ENCODE data around the gene P3R3URF.

The P3R3URF gene

GRCh38 chr1:46193984-46194570 is 17.8 kb upstream of the P3R3URF start:
- no peak for DNase-seq (ENCODE audit: low read depth, low spot score)

- DNase-seq (ENCODE audit: low read depth, low spot score) = no peak
Measured at GRCh38 chr1:46193285-46193684, 17.0 kb upstream of the P3R3URF start.

GRCh38 chr1:46192171-46192570 is 15.9 kb upstream of the P3R3URF start:
- DNase-seq (ENCODE audit: low read depth, low spot score) = no peak

DNA sequence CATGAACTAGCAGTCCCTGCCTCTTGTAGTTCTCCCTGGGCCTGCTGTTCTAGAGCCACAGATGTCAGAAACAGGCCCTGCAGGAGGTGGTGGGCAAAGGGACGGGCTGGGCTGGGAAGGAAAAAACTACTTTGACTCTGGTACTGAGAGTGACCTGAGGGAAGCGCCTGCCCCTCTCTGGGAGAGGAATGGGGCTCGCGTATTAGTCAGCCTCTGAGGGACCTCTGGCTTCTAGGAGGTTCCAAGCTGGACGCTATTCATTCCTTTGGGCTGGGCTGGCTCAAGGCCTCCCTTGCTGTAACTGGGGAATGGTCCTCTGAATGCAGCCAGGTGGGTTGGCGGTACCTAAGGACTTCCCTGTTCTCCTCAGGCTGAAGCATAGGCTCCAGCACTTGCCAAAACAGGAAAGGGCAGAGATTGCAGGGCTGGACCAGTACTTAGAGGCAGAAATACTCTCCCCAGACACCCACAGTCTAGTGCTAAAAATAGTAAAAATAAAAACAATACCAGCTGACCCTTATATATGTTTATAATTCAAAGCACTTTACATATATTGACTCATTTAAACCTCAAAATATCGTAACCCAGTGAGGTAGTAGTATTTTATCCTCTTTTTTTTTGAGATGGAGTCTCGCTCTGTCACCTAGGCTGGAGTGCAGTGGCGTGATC is 14.9 kb upstream of the P3R3URF start:
- no peak for DNase-seq (ENCODE audit: low read depth, low spot score)

GRCh38 chr1:46190539-46190938 is 14.3 kb upstream of the P3R3URF start:
- no peak for DNase-seq (ENCODE audit: low read depth, low spot score)

DNA sequence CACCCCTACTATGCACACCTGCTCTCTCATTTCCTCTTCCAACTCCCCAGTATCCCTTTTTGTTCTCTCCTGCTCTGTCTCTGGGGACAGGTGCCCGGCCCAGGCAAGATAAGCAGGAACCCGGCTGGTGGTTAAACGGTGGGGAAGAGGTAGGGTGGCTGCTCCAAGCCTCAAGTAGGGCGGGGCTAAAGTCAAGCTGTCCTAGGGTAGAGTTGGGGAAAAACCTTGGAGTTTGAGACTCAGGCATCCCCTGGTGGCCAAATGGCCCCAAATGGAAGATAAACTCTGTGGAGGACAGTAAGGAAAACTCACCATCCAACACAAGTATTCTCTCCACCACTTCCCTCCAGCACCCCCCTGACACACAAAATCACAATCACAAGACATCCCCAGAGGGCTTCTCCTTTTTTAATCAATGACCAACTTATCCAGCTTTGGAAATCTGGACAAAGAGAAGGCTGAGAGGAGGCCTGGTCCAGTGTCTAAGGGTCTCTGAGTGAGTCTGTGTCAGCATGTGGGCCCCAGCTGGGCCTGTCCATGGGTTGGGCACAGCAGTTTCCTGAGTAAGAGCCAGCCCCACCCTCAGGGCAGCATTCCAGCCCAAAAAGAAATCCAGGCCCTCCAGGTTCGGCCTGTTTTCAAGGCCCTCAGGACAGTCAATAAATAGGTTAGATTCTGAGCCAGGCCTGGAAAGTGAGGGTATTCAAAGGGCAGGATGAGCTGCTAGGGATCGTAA is 12.2 kb upstream of the P3R3URF start:
- no peak for DNase-seq (ENCODE audit: low read depth, low spot score)

- no peak for DNase-seq (ENCODE audit: low read depth, low spot score)
Measured at GRCh38 chr1:46187106-46187869, 11.0 kb upstream of the P3R3URF start.

GRCh38 chr1:46186076-46186475 is 9.8 kb upstream of the P3R3URF start:
- no peak for DNase-seq (ENCODE audit: low read depth, low spot score)

GRCh38 chr1:46184920-46185658 is 8.8 kb upstream of the P3R3URF start:
- no peak for DNase-seq (ENCODE audit: low read depth, low spot score)

- no peak for DNase-seq (ENCODE audit: low read depth, low spot score)
Measured at GRCh38 chr1:46183926-46184557, 7.8 kb upstream of the P3R3URF start.

DNA sequence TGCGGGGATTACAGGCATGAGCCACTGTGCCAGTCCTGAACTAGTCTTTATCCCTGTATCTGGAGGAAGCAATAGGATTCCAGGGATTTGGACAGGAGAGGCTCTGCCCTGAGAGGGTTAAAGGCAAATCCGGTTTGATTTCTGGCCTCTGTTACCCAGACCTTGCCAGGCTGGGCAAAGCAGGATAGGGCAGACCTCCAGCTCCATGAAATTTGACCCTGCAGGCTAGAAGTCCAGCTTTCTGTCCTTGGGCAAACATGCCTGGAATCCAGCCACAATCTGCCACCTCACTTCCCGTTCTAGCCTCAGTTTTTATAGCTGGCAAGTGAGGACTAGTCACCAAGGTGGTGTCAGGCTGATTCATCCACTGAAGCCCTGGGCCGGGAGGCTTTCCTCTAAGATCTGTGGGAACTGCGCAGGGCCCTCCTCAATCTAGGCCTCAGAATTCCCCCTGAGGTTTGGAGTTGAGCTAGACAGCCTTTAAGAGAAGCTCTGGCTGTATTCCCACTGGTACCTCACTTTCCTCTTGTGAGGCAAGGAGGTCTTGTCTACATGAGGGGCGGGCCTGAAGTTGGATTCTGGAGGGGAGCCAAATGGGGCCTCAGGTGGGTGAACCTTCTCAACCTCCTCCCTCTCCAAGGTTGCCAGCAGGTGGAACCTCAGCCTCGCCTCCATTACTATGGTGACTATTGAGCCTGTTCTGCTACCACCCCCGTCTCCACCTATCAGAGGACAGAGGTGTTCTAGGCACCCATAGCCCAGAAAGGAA is 7.0 kb upstream of the P3R3URF start:
- DNase-seq (ENCODE audit: low read depth, low spot score) = peak; percentile 60

DNA sequence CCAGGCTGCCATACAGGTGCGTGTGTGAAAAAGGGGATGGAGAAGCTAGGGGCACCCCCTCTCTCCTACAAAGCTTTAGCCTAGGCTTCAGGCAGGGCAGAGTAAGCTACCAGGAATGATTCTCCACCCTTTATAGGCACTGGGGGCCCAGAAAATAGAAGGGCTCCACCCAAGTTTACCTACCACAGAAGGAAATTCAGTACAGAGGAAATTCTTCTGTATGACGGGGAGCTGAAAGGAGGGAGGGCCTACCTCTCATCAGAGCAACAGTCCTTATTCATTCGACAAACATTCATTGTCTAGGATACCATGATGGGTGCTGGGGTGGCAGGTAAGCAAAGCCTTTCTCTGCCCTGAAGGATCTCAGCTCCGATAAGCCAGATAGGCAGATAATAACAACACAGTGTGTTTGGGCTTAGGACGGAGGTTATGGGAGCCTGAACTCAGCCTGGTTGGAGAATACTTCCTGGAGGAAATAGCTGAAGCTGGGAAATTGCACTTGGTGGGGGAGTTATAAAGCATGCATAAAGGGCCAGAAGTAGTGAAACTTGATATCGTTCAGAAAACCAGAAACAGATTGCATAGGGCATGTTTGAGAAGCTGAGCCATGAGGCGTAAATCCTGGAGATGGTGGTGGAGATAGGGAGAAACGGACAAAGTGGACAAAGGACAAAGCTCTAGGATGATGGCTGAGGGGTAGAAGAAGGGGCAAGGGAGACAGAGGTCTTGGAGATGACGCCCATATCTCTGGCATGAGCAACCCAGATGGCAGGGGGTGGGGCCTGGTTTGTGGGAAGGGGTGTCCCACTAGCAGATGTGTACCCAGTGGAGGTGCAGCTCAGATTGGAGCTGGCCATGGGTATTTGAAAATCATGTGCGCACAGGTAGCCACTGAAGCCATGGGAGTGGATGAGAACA is 5.3 kb upstream of the P3R3URF start:
- DNase-seq (ENCODE audit: low read depth, low spot score) = no peak

DNA sequence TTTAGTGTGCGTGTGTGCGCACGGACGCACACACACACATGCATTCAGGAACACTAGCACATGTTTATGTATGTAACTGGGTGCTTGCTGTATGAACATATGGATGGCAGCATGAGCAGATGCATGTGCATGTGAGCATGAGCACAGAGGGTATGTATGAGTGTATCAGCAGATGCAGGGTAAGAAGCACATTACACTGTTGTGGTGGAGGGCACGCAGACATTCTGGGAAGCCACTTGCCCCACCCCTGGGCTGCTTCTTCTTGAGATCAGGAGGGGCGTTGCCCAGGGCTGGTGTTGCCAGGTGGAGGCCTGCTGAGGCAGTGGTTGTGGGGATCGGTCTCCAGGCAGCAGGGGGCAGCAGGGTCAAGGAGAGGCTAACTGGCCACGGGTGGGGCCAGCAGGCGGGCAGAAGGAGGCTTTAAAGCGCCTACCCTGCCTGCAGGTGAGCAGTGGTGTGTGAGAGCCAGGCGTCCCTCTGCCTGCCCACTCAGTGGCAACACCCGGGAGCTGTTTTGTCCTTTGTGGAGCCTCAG is 3.9 kb upstream of the P3R3URF start:
- no peak for DNase-seq (ENCODE audit: low read depth, low spot score)

DNA sequence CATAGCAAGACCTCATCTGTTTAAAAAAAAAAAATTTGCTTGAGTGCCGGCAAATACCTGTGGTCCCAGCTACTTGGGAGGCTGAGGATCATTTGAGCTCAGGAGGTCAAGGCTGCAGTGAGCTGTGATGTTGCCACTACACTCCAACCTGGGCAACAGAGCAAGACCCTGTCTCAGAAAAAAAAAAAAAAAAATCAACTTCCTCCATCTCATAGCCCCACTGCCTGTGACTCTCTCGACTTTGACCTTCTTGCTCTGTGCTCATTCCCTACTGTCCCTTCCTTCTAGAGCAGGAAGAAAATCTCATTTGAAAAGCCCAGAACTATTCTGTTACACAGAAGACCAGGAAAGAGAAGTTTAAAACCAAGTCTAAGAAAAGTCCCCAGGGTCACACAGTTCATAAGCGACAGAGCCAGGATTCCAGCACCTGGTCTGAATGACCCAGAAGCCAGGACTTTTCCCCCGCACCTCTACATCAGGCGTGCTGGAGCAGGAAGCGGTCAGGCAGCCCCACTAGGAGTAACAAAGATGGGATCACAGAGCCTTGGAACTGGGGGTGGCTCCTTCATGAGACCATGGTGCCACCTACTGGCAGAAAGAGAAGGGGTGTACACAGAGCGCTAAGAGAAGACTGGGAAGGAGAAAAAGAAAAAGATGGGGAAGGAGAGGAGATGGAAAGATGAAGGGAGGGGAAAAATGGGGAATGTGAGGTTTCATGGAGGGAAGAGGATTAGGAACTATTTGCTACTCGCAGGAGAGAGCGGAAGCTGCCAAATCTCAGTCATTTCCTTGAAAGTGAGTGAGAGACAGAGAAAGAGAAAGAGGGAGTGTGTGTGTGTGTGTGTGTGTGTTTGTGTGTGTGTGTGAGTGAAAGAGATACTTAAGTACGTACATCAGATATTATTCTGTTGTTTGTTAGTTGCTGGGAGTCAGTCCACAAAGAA is 3.1 kb upstream of the P3R3URF start:
- peak; percentile 55 for DNase-seq (ENCODE audit: low read depth, low spot score)

- DNase-seq (ENCODE audit: low read depth, low spot score) = no peak
Measured at GRCh38 chr1:46175243-46175642, 1.0 kb downstream of the P3R3URF start.

DNA sequence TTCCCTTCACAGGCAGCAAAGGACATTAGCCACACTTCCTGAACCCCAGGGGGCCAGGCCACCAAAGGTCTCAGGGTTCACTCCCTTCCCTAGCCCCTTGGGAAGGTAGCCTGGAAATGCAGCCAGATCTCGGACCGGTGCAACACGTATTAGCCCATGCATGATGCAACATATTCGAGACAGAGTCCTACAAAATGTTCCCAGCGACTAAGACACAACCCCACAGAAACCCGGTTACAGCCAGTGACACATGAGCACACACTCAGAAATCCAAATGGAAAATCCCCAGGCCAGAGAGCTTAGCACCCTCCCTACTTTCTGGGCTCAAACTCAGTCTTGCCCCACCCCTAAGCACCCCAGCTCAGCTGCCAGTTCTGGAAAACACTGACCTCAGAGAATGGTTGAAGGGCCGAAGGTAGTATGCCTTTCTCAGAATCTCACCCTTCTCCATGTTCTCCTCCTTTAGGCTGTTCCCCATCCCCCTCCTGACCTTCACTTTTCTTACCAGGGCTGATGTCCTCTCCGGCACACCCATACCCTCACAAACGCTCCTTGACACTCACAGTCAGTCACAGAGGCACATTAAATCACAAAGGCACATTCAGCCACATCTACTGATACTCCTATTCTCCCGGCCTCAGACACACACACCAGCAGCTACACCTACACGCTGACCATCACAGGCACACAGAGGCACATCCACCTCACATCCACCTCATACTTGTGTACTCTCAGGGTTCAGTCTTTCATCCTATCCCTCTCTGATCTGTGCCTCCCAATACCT is 1.6 kb downstream of the P3R3URF start, which contains the start of gene TSPAN1:
Gene TSPAN1 (plus strand): TSS at position 640 of the 784 bp plus-strand sequence. CDS start 6,021 bp downstream, outside the sequence.
- no peak for DNase-seq (ENCODE audit: low read depth, low spot score)

DNA sequence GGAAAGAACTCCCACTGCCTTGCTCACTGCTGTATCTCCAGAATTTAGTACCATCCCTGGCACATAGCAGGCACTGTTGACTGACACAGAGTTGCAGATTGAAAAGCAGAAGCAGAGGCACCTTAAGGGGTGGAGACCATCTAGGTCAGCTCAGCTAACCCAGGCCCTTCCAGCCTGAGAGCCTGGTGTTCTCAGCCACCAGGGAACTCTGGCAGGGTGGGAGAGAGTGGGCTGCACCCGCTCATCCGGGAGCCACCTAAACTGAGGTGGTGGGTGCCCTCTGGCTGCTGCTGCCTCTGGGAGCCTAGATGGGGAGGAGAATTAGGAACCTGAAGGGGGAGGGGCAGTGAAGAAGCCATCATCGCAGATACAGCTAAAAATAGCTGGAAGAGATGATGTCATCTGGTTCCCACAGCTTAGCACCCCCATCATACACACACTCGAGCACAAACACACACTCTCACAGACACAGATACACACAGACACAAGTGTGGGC is 2.9 kb downstream of the P3R3URF start:
- DNase-seq (ENCODE audit: low read depth, low spot score) = no peak
